NOMO-1 treated with dmso at 0.1 percent for 144 hours (cell line): ENCODE data around the gene PRCC.
"Not testable (repeated sequence)": the region's sequence is repeated elsewhere in the genome, so short reads cannot be mapped to it uniquely, and the experiment has no call there.

ENCODE experiments used
- DNase-seq: peaks from one replicate; lab custom pipeline; 2025; ENCODE audit not compliant: unreplicated experiment; lab: John Stamatoyannopoulos, UW

The PRCC gene

GRCh38 chr1:156744344-156744743 is 23.0 kb upstream of the PRCC start:
- DNase-seq: no peak

GRCh38 chr1:156744786-156745419 is 22.4 kb upstream of the PRCC start:
- no peak for DNase-seq

GRCh38 chr1:156745881-156746280 is 21.5 kb upstream of the PRCC start:
- no peak for DNase-seq

GRCh38 chr1:156746406-156746727 is 21.0 kb upstream of the PRCC start:
- DNase-seq: no peak

GRCh38 chr1:156746728-156747631 is 20.4 kb upstream of the PRCC start:
- DNase-seq: peak; percentile 16

- DNase-seq: no peak
Observed at GRCh38 chr1:156747742-156748669, 19.3 kb upstream of the PRCC start.

GRCh38 chr1:156748670-156749418 is 18.5 kb upstream of the PRCC start:
- peak; percentile 41 for DNase-seq

GRCh38 chr1:156749419-156750118 is 17.8 kb upstream of the PRCC start:
- DNase-seq: no peak

- no peak for DNase-seq
Observed at GRCh38 chr1:156750191-156750672, 17.1 kb upstream of the PRCC start.

- no peak for DNase-seq
Observed at GRCh38 chr1:156750711-156751450, 16.5 kb upstream of the PRCC start.

GRCh38 chr1:156751451-156751756 is 15.9 kb upstream of the PRCC start, which contains the start of gene HDGF:
HDGF (minus strand) TSS chr1:156751675; CDS start chr1:156751429, 246 bp downstream.
- no peak for DNase-seq

GRCh38 chr1:156751757-156752481 is 15.4 kb upstream of the PRCC start:
- DNase-seq: peak; percentile 90

- DNase-seq: no peak
Observed at GRCh38 chr1:156752843-156753482, 14.4 kb upstream of the PRCC start.

GRCh38 chr1:156754219-156754618 is 13.1 kb upstream of the PRCC start:
- DNase-seq: no peak

- DNase-seq: no peak
Observed at GRCh38 chr1:156755527-156755950, 11.8 kb upstream of the PRCC start.

- DNase-seq: no peak
Observed at GRCh38 chr1:156756355-156756754, 11.0 kb upstream of the PRCC start.

- DNase-seq: not testable (repeated sequence)
Observed at GRCh38 chr1:156757572-156758253, 9.6 kb upstream of the PRCC start.
